ENCODE results near the gene SEMA6A.
A peak's percentile ranks its signal among the peaks of the same experiment; 100 is the strongest.

The SEMA6A gene, protein sequence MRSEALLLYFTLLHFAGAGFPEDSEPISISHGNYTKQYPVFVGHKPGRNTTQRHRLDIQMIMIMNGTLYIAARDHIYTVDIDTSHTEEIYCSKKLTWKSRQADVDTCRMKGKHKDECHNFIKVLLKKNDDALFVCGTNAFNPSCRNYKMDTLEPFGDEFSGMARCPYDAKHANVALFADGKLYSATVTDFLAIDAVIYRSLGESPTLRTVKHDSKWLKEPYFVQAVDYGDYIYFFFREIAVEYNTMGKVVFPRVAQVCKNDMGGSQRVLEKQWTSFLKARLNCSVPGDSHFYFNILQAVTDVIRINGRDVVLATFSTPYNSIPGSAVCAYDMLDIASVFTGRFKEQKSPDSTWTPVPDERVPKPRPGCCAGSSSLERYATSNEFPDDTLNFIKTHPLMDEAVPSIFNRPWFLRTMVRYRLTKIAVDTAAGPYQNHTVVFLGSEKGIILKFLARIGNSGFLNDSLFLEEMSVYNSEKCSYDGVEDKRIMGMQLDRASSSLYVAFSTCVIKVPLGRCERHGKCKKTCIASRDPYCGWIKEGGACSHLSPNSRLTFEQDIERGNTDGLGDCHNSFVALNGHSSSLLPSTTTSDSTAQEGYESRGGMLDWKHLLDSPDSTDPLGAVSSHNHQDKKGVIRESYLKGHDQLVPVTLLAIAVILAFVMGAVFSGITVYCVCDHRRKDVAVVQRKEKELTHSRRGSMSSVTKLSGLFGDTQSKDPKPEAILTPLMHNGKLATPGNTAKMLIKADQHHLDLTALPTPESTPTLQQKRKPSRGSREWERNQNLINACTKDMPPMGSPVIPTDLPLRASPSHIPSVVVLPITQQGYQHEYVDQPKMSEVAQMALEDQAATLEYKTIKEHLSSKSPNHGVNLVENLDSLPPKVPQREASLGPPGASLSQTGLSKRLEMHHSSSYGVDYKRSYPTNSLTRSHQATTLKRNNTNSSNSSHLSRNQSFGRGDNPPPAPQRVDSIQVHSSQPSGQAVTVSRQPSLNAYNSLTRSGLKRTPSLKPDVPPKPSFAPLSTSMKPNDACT

DNA sequence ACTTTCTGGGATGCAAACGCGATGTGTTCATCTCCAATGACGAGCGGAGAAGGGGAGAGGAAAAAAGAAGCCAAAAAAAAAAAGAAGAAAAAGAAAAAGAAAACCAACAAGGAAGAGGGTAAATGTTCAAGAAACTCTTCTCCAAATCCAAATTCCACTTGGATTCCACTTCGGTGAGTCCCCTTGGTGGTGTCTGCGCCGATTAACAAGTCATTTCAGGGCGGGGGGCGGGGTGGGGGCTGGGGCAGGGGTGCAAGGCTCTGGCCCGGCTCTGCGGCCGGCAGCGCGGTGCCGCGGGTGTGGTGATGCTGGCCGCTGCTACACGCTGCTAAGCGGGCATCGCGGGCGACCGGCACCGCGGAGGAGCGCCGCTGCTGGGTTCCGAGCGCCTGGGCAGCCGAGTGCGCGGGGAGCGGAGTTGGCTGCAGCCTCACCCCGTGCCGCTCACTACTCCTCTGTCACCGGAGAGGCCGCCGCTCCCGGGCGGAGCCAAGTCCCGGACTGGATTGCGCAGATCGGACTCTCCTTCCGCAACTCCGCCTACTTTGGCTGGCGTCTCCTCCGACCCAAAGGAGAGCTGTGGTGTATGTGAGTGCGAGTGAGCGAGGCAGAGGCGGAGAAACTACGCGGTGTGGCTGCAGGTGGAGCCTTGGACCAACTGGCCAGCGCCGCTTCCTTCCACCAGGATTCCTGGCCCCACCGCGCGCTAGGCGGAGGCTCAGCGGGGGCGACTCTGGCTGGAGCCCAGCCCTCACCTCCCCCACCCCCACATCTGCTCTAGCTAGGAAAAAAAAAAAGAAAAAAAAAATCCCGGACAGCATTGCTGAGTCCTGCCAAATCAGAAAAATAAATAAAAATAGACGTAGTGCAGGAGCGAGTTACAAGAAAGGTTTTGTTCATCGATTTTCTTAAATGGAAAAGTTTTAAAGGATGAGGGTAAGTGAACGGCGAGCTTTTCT, at the start of gene SEMA6A:
Gene SEMA6A (minus strand): TSS at position 457 of the 959 bp plus-strand sequence. CDS start 69,879 bp downstream, outside the sequence.
- DNase-seq (ENCODE audit: low read depth in 1 of 2, low spot score in 1 of 2), result peak in 1 of 2 donors; percentile 31

GRCh38 chr5:116622375-116623050, 47.9 kb upstream of the SEMA6A start:
- no peak for DNase-seq (ENCODE audit: low read depth in 1 of 2, low spot score in 1 of 2)

DNA sequence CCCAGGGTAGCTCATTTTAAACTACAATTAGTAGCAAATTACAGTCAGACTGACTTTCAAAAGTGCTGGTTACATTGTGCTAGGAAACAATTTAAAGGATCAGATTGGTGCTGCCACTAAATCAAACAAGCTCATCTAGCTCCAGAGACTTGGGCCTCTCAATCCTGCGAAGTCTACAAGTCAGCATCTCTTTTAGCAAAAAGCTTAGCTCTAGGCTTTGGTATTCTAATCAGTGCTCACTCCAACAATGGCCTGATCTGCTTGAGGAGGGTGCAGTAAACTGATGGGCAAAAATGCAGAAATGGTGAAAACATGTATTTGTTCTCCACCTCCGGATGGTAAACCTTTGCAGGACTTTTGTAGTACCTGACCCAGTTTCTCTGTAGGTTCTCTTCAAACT, 47.0 kb upstream of the SEMA6A start:
- DNase-seq (ENCODE audit: low read depth in 1 of 2, low spot score in 1 of 2), result no peak

- DNase-seq (ENCODE audit: low read depth in 1 of 2, low spot score in 1 of 2), result no peak
Observed at GRCh38 chr5:116616876-116617275, 42.3 kb upstream of the SEMA6A start.

DNA sequence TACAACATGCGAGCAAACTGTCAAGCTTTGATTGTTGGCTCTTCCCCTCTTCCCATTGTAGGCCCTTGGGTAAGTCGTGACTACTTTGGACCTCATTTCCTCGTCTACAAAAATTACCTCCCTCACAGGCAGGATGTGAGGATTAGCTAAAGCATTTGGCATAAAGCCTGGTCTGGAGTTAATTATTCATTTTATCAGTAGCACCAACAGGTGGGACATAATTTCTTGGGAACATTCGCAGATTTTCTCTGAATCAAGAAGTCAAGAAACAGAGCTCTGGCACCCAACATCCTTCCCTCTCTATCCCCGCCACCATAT, 39.9 kb upstream of the SEMA6A start:
- no peak for DNase-seq (ENCODE audit: low read depth in 1 of 2, low spot score in 1 of 2)

DNA sequence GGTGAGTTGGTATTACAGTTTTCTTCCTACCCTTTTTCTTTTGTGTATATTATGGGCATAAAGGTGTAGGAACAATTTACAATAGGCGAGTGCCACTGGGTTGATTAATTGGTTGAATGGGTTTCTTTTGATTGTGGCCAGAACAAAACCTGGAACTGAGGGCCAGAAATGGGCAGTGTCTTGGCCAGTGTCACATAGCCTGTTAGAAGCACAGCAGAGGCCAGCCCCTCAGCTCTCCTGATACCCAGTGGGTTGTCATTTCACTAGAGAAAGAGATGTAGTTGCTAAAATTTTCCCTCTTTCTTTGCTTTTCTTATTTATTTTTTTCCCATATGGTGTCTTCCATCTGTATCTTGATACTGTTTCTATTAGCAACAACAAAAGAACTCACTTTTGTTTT, 38.8 kb upstream of the SEMA6A start:
- no peak for DNase-seq (ENCODE audit: low read depth in 1 of 2, low spot score in 1 of 2)

- DNase-seq (ENCODE audit: low read depth in 1 of 2, low spot score in 1 of 2), result no peak
Observed at GRCh38 chr5:116612431-116612830, 37.8 kb upstream of the SEMA6A start.

DNA sequence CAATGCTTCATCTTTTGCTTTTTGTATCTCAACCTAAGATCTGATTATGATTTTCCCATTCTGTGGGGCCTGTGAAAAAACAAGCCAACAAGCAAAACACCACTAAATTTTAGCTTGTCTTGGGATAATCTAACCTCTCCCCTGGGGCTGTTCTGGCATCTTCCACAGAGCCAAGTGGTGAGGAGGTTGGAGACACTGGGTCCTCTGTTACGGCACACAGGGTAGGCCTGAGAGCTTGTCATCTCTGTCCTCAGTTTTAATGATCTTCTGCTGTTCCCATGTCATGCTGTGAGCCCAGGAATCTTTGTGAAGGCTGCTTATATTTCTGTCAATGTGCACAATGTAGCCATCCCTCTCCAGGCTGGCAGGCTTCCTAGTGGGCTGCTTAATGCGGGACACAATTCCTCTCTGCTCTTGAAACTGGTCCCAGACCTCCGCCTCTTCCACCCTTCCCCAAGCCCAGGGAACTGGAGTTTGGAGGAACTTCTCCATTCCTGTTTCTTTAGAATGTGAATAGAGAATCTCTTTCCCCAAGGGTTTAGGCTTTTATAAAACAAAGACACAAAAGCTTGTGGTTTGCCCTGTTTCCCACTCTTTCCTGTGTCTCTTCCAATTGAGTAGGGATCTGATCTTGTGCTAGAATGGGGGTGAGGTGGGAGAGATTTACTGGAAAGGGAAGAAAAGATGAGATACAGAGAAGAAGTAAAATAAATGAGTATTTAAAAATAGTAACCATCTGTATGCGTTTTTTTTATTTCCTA, 30.9 kb upstream of the SEMA6A start:
- DNase-seq (ENCODE audit: low read depth in 1 of 2, low spot score in 1 of 2), result no peak

GRCh38 chr5:116604805-116605204, 30.2 kb upstream of the SEMA6A start:
- no peak for DNase-seq (ENCODE audit: low read depth in 1 of 2, low spot score in 1 of 2)

GRCh38 chr5:116600876-116601275, 26.3 kb upstream of the SEMA6A start:
- no peak for DNase-seq (ENCODE audit: low read depth in 1 of 2, low spot score in 1 of 2)

DNA sequence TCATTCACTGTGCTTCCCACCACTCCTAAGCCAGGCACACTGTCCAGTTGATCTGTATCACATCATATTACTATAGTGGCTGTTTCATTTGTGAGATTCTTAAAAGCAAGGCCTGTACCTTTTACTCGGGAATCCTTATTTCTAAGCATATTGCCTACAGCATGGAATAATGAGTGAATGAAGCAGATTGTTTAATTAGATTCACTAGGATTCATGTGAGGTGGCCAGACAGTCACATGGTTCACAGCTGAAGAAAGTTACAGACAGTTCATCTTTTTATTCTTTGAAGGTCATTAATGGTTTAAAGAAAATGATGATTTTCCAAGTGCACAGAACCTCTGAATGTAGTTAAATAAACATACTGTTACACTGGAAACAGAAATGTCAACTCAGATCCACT, 24.3 kb upstream of the SEMA6A start:
- DNase-seq (ENCODE audit: low read depth in 1 of 2, low spot score in 1 of 2), result no peak

DNA sequence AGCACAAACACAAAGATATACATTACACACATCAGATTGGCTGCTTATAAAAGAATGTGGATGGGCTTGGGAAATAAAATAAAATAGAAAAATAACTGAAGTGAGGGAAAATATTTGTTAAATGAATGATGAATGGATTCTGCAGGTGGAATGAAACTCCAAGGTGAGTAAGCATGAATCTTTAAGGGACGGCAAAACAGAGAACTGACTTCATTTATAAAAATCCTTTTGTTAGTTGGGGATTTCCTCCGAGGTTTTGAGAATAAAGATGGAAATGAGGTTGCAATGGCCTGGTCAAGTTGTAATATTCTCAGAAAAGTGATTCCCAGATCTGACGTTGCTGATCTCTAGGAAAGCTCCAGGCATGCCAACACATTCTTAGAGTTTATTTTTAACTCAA, 20.9 kb upstream of the SEMA6A start:
- no peak for DNase-seq (ENCODE audit: low read depth in 1 of 2, low spot score in 1 of 2)

GRCh38 chr5:116593340-116593739, 18.7 kb upstream of the SEMA6A start:
- DNase-seq (ENCODE audit: low read depth in 1 of 2, low spot score in 1 of 2), result no peak

DNA sequence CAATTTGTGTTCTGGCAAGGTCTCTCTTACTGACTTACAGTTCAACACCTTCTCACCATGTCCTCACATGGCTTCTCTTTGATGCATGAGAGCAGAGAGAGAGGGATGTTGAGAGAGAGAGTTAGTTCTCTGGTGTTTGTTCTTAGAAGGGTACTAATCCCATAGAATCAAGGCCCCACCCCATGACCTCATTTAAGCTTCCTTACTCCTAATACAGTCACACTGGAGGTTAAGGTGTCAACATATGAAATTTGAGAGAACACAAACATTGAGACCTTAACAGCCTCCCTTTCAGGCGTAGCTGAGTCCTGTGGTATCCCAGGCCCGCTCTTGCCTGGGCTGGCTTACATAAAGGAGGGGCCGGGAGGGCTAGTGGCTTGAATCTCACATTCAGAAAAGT, 10.6 kb upstream of the SEMA6A start:
- DNase-seq (ENCODE audit: low read depth in 1 of 2, low spot score in 1 of 2), result no peak

DNA sequence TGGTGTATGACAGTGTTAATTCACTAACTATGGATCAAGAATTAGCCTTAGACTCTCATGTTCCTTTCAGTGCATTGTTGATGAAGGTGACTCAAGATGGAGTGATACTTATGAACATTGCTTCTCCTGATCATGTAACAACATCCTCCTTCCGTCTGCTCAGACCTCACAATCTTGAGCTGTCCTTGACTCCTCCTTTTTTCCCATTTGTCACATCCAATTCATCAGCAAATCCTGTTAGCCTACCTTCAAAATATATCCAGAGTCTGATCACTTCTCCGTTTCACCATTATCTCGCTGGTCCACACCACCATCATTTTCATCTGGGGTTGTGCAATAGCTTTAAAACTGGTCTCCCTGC, 9.2 kb upstream of the SEMA6A start:
- DNase-seq (ENCODE audit: low read depth in 1 of 2, low spot score in 1 of 2), result no peak

DNA sequence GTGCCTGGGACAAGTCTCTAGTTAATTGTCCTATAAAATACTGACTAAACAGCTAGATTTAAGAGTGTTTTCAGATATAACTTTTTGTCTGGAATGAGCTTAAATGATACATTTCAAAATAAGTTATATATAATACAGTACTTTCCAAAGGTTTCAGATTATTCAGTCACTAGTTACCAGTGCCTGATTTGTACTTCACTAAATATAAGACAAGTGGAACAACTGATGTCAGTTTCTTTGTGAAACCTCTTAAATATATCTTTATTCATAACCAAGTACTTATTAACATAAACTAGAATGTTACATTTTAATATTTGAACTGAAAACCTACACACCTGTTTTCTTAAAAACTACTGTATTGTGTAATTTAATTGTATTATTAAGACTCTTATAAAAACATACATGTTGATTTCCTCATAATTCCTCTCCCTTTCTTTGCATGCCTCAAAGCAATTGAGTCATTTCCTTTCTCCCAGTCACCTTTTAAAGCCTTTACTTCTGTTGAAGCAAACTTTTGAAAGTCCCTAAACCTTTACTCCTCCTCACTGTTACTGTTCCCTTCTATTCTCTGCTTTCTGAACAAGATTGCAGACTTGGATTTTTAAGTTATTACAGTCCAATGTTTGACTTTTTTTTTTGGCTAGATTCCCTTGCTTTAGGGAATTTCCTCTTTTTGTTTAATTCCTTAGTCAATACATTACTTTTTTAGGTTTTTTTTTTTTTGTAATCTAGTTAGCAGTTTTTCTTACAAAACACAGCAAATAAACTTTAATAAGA, 8.7 kb upstream of the SEMA6A start:
- DNase-seq (ENCODE audit: low read depth in 1 of 2, low spot score in 1 of 2), result no peak

DNA sequence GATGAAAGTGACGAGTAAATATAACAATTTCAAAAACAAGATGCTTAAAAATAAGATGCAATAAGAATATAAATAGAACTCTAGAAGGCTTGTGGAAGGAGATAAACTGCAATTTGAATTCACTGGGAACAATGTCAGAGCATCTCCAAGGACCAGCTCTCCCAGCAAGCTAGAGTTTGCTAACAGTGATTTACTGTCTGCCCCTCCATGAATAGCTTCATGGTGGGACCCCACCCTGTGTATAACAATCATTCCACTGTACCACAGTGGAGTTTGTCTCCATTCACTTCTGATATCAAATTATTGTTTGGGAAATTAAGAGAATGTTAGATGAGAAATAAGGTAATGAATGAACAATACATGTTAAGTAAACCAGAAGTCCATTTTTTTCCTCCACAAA, 7.3 kb upstream of the SEMA6A start:
- DNase-seq (ENCODE audit: low read depth in 1 of 2, low spot score in 1 of 2), result no peak

GRCh38 chr5:116579144-116579543, 4.5 kb upstream of the SEMA6A start:
- no peak for DNase-seq (ENCODE audit: low read depth in 1 of 2, low spot score in 1 of 2)

GRCh38 chr5:116578676-116579075, 4.1 kb upstream of the SEMA6A start:
- DNase-seq (ENCODE audit: low read depth in 1 of 2, low spot score in 1 of 2), result no peak
